T-cell (primary cell): ENCODE data around the gene ARHGAP22. TPM values are rescaled to one million over a fixed set of nuclear protein-coding genes. Genes with fewer than 3 reads are reported as not detected.

Experiments
- ATAC-seq, 4 experiments: fragments of 200-7000 bp in 3 of 4; fragments of 150-1000 bp in 1 of 4; cut with Tn5 transposase; replicated peaks in 1 of 4; 1 replicate in 3 of 4; 2 replicates in 1 of 4; pipeline ENCODE4 v1.10.0; 2021; ENCODE audit warnings: moderate library complexity in 3 of 4, mild to moderate bottlenecking in 2 of 4, moderate number of reproducible peaks in 1 of 4
- CTCF ChIA-PET, 2 donors: fragments of 300-600 bp; sonication (Branson Sonifier 250); formaldehyde crosslinking; loops; one replicate each; lab custom pipeline; 2022; ENCODE audit warnings: antibody characterized with exemption in 2 of 2; lab: Charles Lee
- POLR2A ChIA-PET, 2 donors: fragments of 300-600 bp; sonication (Branson Sonifier 250); formaldehyde crosslinking; loops; one replicate each; lab custom pipeline; 2022; ENCODE audit warnings: antibody characterized with exemption in 2 of 2; lab: Charles Lee
- DNase-seq, 35 experiments: peaks; one replicate each; pipeline versions ENCODE4 v3.0.0 to v3.0.0-alpha.2; 2013 to 2023
- H3K27ac ChIP-seq: one replicate; pipeline ENCODE4 v1.5.1; 2013; ENCODE audit warnings: low read length
- H3K27me3 ChIP-seq, 2 experiments: replicated peaks in 1 of 2; 1 replicate in 1 of 2; 2 replicates in 1 of 2; pipeline versions ENCODE4 v1.6.1 to v1.7.0; 2013; ENCODE audit warnings: low read length in 1 of 2, mixed read lengths in 1 of 2; ENCODE audit not compliant: control insufficient read depth in 2 of 2, insufficient read depth in 2 of 2; ENCODE audit errors: extremely low read depth in 1 of 2
- H3K36me3 ChIP-seq, 2 donors: 1 replicate in 1 of 2; 2 replicates in 1 of 2; pipeline versions ENCODE4 v1.6.1 to v1.7.0; 2013; ENCODE audit warnings: low read length in 1 of 2; ENCODE audit not compliant: control insufficient read depth in 2 of 2, insufficient read depth in 1 of 2; ENCODE audit errors: extremely low read depth in 1 of 2
- H3K4me1 ChIP-seq, 2 experiments: 1 replicate in 1 of 2; 2 replicates in 1 of 2; pipeline versions ENCODE4 v1.6.1 to v1.7.0; 2013; ENCODE audit warnings: low read length in 2 of 2, mixed read lengths in 1 of 2; ENCODE audit not compliant: insufficient read depth in 2 of 2, control insufficient read depth in 1 of 2; ENCODE audit errors: extremely low read depth in 1 of 2
- H3K4me3 ChIP-seq, 2 donors: 1 replicate in 1 of 2; 2 replicates in 1 of 2; pipeline versions ENCODE4 v1.5.1 to v1.7.0; 2013; ENCODE audit warnings: mild to moderate bottlenecking in 2 of 2, low read length in 1 of 2, moderate library complexity in 1 of 2; ENCODE audit not compliant: control insufficient read depth in 1 of 2; ENCODE audit errors: extremely low read depth in 1 of 2
- H3K9me3 ChIP-seq: 2 replicates; pipeline ENCODE4 v1.7.0; 2013
- H3K27ac Mint-ChIP-seq, 2 donors: one replicate each; pipeline ENCODE4 v1.8.0; 2020 to 2021; ENCODE audit warnings: mild to moderate bottlenecking in 2 of 2, mixed read lengths in 2 of 2
- H3K27me3 Mint-ChIP-seq, 2 donors: one replicate each; pipeline ENCODE4 v1.8.0; 2021 to 2022; ENCODE audit warnings: mixed read lengths in 2 of 2
- H3K36me3 Mint-ChIP-seq: one replicate; pipeline ENCODE4 v1.8.0; 2021; ENCODE audit warnings: mixed read lengths
- H3K4me1 Mint-ChIP-seq, 3 donors: one replicate each; pipeline ENCODE4 v1.8.0; 2020 to 2022; ENCODE audit warnings: mixed read lengths in 3 of 3, mild to moderate bottlenecking in 1 of 3
- H3K4me3 Mint-ChIP-seq, 3 donors: one replicate each; pipeline ENCODE4 v1.8.0; 2020 to 2022; ENCODE audit warnings: mild to moderate bottlenecking in 3 of 3, mixed read lengths in 3 of 3, moderate library complexity in 3 of 3
- H3K9me3 Mint-ChIP-seq, 3 donors: one replicate each; pipeline ENCODE4 v1.8.0; 2020 to 2022; ENCODE audit warnings: mixed read lengths in 3 of 3
- WGBS: methylation state at CpG from one replicate; pipeline ENCODE4 v1.1.5; 2013; ENCODE audit warnings: missing lambda C conversion rate; ENCODE audit not compliant: insufficient coverage; 5-methylcytosine and 5-hydroxymethylcytosine counted together
- total RNA-seq, 35 experiments: library from RNA in 6 of 35; stranded (reverse) in 6 of 35; fragments of 120-200 nt in 1 of 35; gene quantifications; one replicate each; pipeline versions ENCODE4 v1.2.1 to v1.2.4 and lab custom pipeline; 2013 to 2026

Gene ARHGAP22
- total RNA-seq, 5 donors from 2014 or later (not counting 1 experiment from before 2014, with no cell fraction given) = 0.33 to 2.2 (median 0.60) TPM

DNA sequence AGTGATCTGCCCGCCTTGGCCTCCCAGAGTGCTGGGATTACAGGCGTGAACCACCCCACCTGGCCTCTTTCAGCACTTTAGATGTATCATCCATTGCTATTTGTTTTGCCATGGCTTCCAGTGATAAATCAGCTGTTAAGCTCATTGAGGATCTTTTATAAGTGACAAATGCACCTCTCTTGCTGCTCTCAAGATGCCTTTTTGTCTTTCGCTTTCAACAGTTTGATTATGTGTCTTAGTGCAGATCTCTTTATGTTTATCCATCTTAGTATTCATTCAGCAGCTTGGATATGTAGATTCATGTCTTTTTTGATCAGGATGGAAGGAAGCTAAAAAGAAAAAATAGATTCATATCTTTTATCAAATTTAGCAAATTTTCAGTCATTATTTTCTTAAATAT is 192.8 kb downstream of the ARHGAP22 start:
- Histone ChIP-seq H3K4me3 (no peak overlapping the region), H3K36me3 (peaks cover 4 to 32% of the 10 kb centered on the region in 2 donors), H3K9me3 (peaks cover 4% of the 10 kb centered on the region), H3K27ac (no peak overlapping the region), H3K4me1 (peaks cover 0 to 2% of the 10 kb centered on the region in 2 experiments), H3K27me3 (no peaks in the 10 kb centered on the region)
- H3K9me3 Mint-ChIP-seq = peaks cover 5 to 11% (median 11%) of the 10 kb centered on the region in 3 donors
- H3K27me3 Mint-ChIP-seq = no peaks in the 10 kb centered on the region
- no peak overlapping the region for H3K27ac Mint-ChIP-seq
- ChIA-PET POLR2A (interaction anchor here in 1 of 2 donors (0.6 kb wide), 1 partner anchor 1114 kb away, joined by 3 read pairs; no protein-coding TSS in a partner anchor), CTCF (no interaction called here)
- H3K36me3 Mint-ChIP-seq = peaks cover 40% of the 10 kb centered on the region
- ATAC-seq = no peak
- no peak overlapping the region for H3K4me3 Mint-ChIP-seq
- WGBS = no CpG with 5 or more reads among the region's 3 CpGs
- no peak for DNase-seq
- H3K4me1 Mint-ChIP-seq = peaks cover 0 to 13% (median 0%) of the 10 kb centered on the region in 3 donors

DNA sequence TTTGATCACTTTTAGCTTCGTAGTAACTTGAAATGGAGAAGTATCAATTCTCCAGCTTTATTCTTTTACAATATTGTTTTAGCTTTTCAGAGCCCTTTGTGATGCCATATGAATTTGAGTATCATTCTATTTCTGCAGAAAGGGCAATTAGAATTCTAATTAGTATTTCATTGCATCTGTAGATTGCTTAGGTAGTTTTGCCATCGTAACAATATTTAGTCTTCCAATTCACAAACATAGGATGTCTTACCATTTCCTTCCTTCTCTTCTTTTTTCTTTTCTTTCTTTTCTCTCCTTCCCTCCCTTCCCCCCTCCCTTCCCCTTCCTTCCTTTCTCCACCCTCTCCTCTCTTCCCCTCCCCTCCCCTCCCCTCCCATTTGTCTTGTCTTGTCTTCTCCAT is 193.4 kb downstream of the ARHGAP22 start:
- ATAC-seq = no peak
- Mint-ChIP-seq H3K27ac (no peak overlapping the region), H3K27me3 (no peaks in the 10 kb centered on the region), H3K9me3 (peaks cover 5 to 11% (median 11%) of the 10 kb centered on the region in 3 donors), H3K4me3 (no peak overlapping the region), H3K36me3 (peaks cover 40% of the 10 kb centered on the region), H3K4me1 (peaks cover 0 to 13% (median 0%) of the 10 kb centered on the region in 3 donors)
- no peak for DNase-seq
- ChIA-PET POLR2A (no interaction called here), CTCF (no interaction called here)
- Histone ChIP-seq H3K4me3 (no peak overlapping the region), H3K9me3 (peaks cover 4% of the 10 kb centered on the region), H3K36me3 (peaks cover 4 to 37% of the 10 kb centered on the region in 2 donors), H3K4me1 (peaks cover 0 to 2% of the 10 kb centered on the region in 2 experiments), H3K27ac (no peak overlapping the region), H3K27me3 (no peaks in the 10 kb centered on the region)
- WGBS = no CpG with 5 or more reads among the region's 2 CpGs

DNA sequence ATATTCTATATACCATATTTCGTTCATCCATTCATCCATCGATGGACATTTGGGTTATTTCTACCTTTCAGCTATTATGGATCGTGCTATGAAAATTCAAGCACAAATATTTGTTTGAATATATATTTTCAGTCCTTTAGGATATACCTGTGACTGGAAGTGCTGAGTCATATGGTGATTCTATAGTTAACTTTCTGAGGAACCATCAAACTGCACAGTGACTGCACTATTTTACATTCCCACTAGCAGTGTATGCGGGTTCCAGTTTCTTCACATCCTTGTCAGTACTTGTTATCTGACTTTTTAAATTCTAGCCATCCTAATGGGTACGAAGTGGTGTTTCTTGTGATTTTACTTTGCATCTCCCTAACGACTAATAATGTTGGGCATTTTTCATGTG is 194.4 kb downstream of the ARHGAP22 start:
- Histone ChIP-seq H3K27ac (no peak overlapping the region), H3K27me3 (no peaks in the 10 kb centered on the region), H3K36me3 (peaks cover 0 to 40% of the 10 kb centered on the region in 2 donors), H3K4me1 (peaks cover 0 to 2% of the 10 kb centered on the region in 2 experiments), H3K4me3 (no peak overlapping the region), H3K9me3 (peaks cover 4% of the 10 kb centered on the region)
- H3K4me1 Mint-ChIP-seq = peaks cover 0 to 13% (median 0%) of the 10 kb centered on the region in 3 donors
- ChIA-PET CTCF (no interaction called here), POLR2A (no interaction called here)
- ATAC-seq (no peak), DNase-seq (no peak)
- 100% methylated on average over 1 of the region's 6 CpGs for WGBS
- no peaks in the 10 kb centered on the region for H3K27me3 Mint-ChIP-seq
- H3K27ac Mint-ChIP-seq = no peak overlapping the region
- H3K36me3 Mint-ChIP-seq = peaks cover 39% of the 10 kb centered on the region
- no peak overlapping the region for H3K4me3 Mint-ChIP-seq
- peaks cover 5 to 11% (median 11%) of the 10 kb centered on the region in 3 donors for H3K9me3 Mint-ChIP-seq

DNA sequence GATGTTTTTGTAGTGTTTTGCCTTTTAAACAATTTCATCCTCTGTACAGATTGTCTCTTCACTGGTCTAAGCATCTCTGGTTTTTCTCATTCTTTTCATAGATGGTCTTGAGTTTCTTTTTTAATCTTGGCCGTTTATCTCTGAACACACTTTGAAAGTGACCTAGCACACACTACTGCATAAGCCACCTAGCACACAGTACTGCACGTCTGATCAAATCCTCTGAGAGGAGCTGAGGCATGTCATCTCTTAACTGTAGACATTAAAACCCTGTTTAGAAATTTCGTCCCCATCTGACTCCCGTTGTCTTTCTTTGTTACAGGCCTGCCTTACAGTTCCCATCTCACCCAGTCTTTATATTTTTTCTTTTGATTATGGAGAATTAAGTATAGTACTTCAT is 198.2 kb downstream of the ARHGAP22 start:
- Mint-ChIP-seq H3K27ac (no peak overlapping the region), H3K27me3 (no peaks in the 10 kb centered on the region), H3K4me3 (no peak overlapping the region), H3K9me3 (no peaks in the 10 kb centered on the region), H3K4me1 (no peaks in the 10 kb centered on the region), H3K36me3 (peaks cover 15% of the 10 kb centered on the region)
- ChIA-PET CTCF (no interaction called here), POLR2A (no interaction called here)
- DNase-seq = no peak
- ATAC-seq = no peak
- 88% methylated on average over 2 of the region's 4 CpGs for WGBS
- H3K36me3 ChIP-seq = peaks cover 0 to 37% of the 10 kb centered on the region in 2 donors
- no peaks in the 10 kb centered on the region for H3K27me3 ChIP-seq
- H3K4me3 ChIP-seq = no peak overlapping the region
- peaks cover 4% of the 10 kb centered on the region for H3K9me3 ChIP-seq
- no peaks in the 10 kb centered on the region for H3K4me1 ChIP-seq
- no peak overlapping the region for H3K27ac ChIP-seq

DNA sequence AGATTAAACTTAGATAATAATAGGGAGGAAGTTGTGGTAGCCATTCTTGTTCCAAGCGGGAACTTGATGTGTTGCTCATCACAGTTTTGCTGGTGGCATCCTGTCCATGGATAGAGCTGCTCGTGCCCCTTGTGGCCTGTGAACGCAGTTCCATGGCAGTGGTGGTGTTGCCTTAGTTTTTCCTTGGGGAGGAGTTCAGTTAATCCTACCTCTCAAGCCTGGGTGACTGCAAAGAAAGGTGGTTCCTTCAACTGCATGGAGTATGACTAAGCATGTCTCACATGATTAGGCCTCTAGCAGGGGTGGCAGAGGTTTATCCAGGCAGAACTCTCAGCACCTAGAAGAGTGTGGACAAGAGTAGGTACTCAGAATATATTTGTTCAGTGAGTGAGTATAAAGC is 198.7 kb downstream of the ARHGAP22 start:
- Mint-ChIP-seq H3K27ac (no peak overlapping the region), H3K36me3 (peaks cover 15% of the 10 kb centered on the region), H3K27me3 (no peaks in the 10 kb centered on the region), H3K4me1 (no peaks in the 10 kb centered on the region), H3K9me3 (no peaks in the 10 kb centered on the region), H3K4me3 (no peak overlapping the region)
- no peak overlapping the region for H3K4me3 ChIP-seq
- WGBS = 84% methylated on average over 3 of the region's 3 CpGs
- no peak overlapping the region for H3K27ac ChIP-seq
- H3K36me3 ChIP-seq = peaks cover 0 to 33% of the 10 kb centered on the region in 2 donors
- CTCF ChIA-PET = no interaction called here
- no peak for ATAC-seq
- H3K27me3 ChIP-seq = no peaks in the 10 kb centered on the region
- H3K4me1 ChIP-seq = no peaks in the 10 kb centered on the region
- peaks cover 3% of the 10 kb centered on the region for H3K9me3 ChIP-seq
- DNase-seq = no peak
- POLR2A ChIA-PET = no interaction called here

DNA sequence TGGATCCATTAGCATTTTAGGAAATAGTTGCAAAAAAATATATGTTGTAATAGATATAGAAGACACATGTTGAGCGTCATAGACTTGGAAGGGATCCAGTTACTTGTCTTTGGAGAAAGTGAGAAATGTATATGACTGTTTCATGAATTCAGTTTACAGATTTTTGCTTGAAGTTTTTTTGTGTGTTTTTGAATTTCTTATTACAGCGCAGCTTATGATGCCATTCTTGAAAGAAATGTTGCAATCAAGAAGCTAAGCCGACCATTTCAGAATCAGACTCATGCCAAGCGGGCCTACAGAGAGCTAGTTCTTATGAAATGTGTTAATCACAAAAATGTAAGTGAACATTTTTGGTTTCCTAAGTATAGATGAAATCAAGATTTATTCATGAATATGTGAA is 200.2 kb downstream of the ARHGAP22 start:
- no peaks in the 10 kb centered on the region for H3K27me3 Mint-ChIP-seq
- Histone ChIP-seq H3K4me3 (no peak overlapping the region), H3K9me3 (no peaks in the 10 kb centered on the region), H3K27me3 (no peaks in the 10 kb centered on the region), H3K27ac (no peak overlapping the region), H3K36me3 (peaks cover 0 to 24% of the 10 kb centered on the region in 2 donors), H3K4me1 (no peaks in the 10 kb centered on the region)
- peaks cover 15% of the 10 kb centered on the region for H3K36me3 Mint-ChIP-seq
- ChIA-PET POLR2A (interaction anchor here (0.6 to 0.7 kb wide), 2 partner anchors 29 to 143 kb away, joined by 3 read pairs; no protein-coding TSS in a partner anchor), CTCF (no interaction called here)
- no peak for DNase-seq
- H3K4me1 Mint-ChIP-seq = peaks cover 10 to 15% (median 12%) of the 10 kb centered on the region in 3 donors
- WGBS = 77% methylated on average over 2 of the region's 4 CpGs
- no peak overlapping the region for H3K4me3 Mint-ChIP-seq
- ATAC-seq = no peak
- no peak overlapping the region for H3K27ac Mint-ChIP-seq
- no peaks in the 10 kb centered on the region for H3K9me3 Mint-ChIP-seq
